SK-N-SH treated with all-trans-retinoic acid at 6 μM for 48 hours (cell line): ENCODE measurements around the gene PCA3.

Experiments used
- ATAC-seq: fragments of 200-7000 bp; cut with Tn5 transposase; 3 replicates; pipeline ENCODE4 v1.9.1; 2020; ENCODE audit warnings: mild to moderate bottlenecking, moderate library complexity
- BACH2 ChIP-seq: fragments of 250-450 bp; sonication (Bioruptor Pico); IDR thresholded peaks from 2 replicates; pipeline ENCODE4 v1.9.0; 2021; ENCODE audit warnings: mild to moderate bottlenecking, borderline replicate concordance
- CSDC2 ChIP-seq: fragments of 250-450 bp; sonication (Bioruptor Pico); IDR thresholded peaks from 2 replicates; pipeline ENCODE4 v1.5.0; 2020; ENCODE audit warnings: mild to moderate bottlenecking, moderate library complexity
- ESRRG ChIP-seq: fragments of 250-450 bp; sonication (Bioruptor Pico); IDR thresholded peaks from 2 replicates; pipeline ENCODE4 v1.6.1; 2021; ENCODE audit warnings: mild to moderate bottlenecking
- GLIS3 ChIP-seq: fragments of 250-450 bp; sonication (Bioruptor Pico); IDR thresholded peaks from 2 replicates; pipeline ENCODE4 v1.5.0; 2020; ENCODE audit warnings: mild to moderate bottlenecking, moderate library complexity
- ISL1 ChIP-seq: fragments of 250-450 bp; sonication (Bioruptor Pico); IDR thresholded peaks from 2 replicates; pipeline ENCODE4 v2.1.2; 2022; ENCODE audit warnings: mild to moderate bottlenecking, moderate library complexity
- OSR1 ChIP-seq: fragments of 250-450 bp; sonication (Bioruptor Pico); IDR thresholded peaks from 2 replicates; pipeline ENCODE4 v1.8.0; 2022; ENCODE audit warnings: moderate library complexity, mild to moderate bottlenecking, inconsistent platforms
- PPARA ChIP-seq: fragments of 250-450 bp; sonication (Bioruptor Pico); IDR thresholded peaks from 2 replicates; pipeline ENCODE4 v1.5.0; 2020; ENCODE audit warnings: mild to moderate bottlenecking, borderline replicate concordance
- RARB ChIP-seq: fragments of 250-450 bp; sonication (Bioruptor Pico); IDR thresholded peaks from 2 replicates; pipeline ENCODE4 v1.8.0; 2021; ENCODE audit warnings: mild to moderate bottlenecking, moderate library complexity
- SNAI2 ChIP-seq: fragments of 250-450 bp; sonication (Bioruptor Pico); IDR thresholded peaks from 2 replicates; pipeline ENCODE4 v1.5.0; 2020; ENCODE audit warnings: mild to moderate bottlenecking, moderate library complexity
- TCF4 ChIP-seq: fragments of 250-450 bp; sonication (Bioruptor Pico); IDR thresholded peaks from 2 replicates; pipeline ENCODE4 v1.8.0; 2021; ENCODE audit warnings: mild to moderate bottlenecking, moderate library complexity, borderline replicate concordance
- TOX ChIP-seq: fragments of 250-450 bp; sonication (Bioruptor Pico); IDR thresholded peaks from 2 replicates; pipeline ENCODE4 v1.8.0; 2021; ENCODE audit warnings: mild to moderate bottlenecking, moderate library complexity, borderline replicate concordance
- ZC3H10 ChIP-seq: fragments of 250-450 bp; sonication (Bioruptor Pico); IDR thresholded peaks from 2 replicates; pipeline ENCODE4 v1.5.1; 2021; ENCODE audit warnings: mild to moderate bottlenecking, moderate library complexity
- ZFP3 ChIP-seq: fragments of 250-450 bp; sonication (Bioruptor Pico); IDR thresholded peaks from 2 replicates; pipeline ENCODE4 v1.5.0; 2020; ENCODE audit warnings: mild to moderate bottlenecking, moderate library complexity
- ZFP30 ChIP-seq: fragments of 450-650 bp; formaldehyde crosslinking; IDR thresholded peaks from 2 replicates; pipeline ENCODE4 v1.5.0; 2022; ENCODE audit warnings: mild to moderate bottlenecking, moderate library complexity
- ZNF565 ChIP-seq: fragments of 450-650 bp; formaldehyde crosslinking; conservative IDR thresholded peaks from 2 replicates; pipeline ENCODE4 v1.5.0; 2020; ENCODE audit warnings: low read depth, mild to moderate bottlenecking, moderate library complexity
- ZNF70 ChIP-seq: fragments of 450-650 bp; formaldehyde crosslinking; IDR thresholded peaks from 2 replicates; pipeline ENCODE4 v1.5.0; 2020; ENCODE audit warnings: mild to moderate bottlenecking, moderate library complexity
- TF ChIP-seq, protein P1 (sequence below): fragments of 250-450 bp; sonication (Bioruptor Pico); IDR thresholded peaks from 2 replicates; pipeline ENCODE4 v1.8.0; 2020; ENCODE audit warnings: mild to moderate bottlenecking, moderate library complexity, borderline replicate concordance
- TF ChIP-seq, protein P2 (sequence below): fragments of 250-450 bp; sonication (Bioruptor Pico); IDR thresholded peaks from 2 replicates; pipeline ENCODE4 v1.5.0; 2020; ENCODE audit warnings: mild to moderate bottlenecking, moderate library complexity
- TF ChIP-seq, protein P3 (sequence below): fragments of 250-450 bp; sonication (Bioruptor Pico); IDR thresholded peaks from 2 replicates; pipeline ENCODE4 v1.5.1; 2021; ENCODE audit warnings: mild to moderate bottlenecking, moderate library complexity

The PCA3 gene

DNA sequence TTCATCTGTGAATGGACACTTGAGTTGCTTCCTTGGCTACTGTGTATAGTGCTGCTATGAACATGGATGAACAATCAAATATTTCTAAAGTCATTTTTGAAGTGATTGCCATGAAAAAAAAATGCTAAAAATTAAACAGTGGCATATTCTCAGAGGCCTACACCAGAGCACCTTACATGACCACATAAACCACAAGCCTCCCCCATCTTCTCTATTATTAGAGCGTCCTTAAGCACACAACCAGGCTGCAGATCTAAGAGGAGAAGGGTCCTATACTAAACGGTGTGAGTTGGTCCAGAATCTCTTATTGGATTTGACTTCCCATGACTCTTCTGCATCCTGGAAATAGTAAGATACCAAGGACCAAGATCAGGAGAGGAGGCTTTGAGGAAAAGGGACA is 34.3 kb downstream of the PCA3 start:
- no peak for TF ChIP-seq TOX (CRISPR knock-in tag)
- no peak for TF ChIP-seq SNAI2 (CRISPR knock-in tag)
- no peak for TF ChIP-seq RARB (CRISPR knock-in tag)
- no peak for TF ChIP-seq ZNF565
- TF ChIP-seq ZC3H10 (CRISPR knock-in tag) = no peak
- TF ChIP-seq, protein P1, sequence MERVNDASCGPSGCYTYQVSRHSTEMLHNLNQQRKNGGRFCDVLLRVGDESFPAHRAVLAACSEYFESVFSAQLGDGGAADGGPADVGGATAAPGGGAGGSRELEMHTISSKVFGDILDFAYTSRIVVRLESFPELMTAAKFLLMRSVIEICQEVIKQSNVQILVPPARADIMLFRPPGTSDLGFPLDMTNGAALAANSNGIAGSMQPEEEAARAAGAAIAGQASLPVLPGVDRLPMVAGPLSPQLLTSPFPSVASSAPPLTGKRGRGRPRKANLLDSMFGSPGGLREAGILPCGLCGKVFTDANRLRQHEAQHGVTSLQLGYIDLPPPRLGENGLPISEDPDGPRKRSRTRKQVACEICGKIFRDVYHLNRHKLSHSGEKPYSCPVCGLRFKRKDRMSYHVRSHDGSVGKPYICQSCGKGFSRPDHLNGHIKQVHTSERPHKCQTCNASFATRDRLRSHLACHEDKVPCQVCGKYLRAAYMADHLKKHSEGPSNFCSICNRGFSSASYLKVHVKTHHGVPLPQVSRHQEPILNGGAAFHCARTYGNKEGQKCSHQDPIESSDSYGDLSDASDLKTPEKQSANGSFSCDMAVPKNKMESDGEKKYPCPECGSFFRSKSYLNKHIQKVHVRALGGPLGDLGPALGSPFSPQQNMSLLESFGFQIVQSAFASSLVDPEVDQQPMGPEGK (CRISPR knock-in tag) = no peak
- no peak for TF ChIP-seq PPARA (CRISPR knock-in tag)
- no peak for TF ChIP-seq OSR1
- TF ChIP-seq ISL1 (CRISPR knock-in tag) = no peak
- no peak for TF ChIP-seq BACH2 (CRISPR knock-in tag)
- no peak for TF ChIP-seq CSDC2 (CRISPR knock-in tag)
- TF ChIP-seq, all 23 proteins: peak for 0
- no peak for ATAC-seq

DNA sequence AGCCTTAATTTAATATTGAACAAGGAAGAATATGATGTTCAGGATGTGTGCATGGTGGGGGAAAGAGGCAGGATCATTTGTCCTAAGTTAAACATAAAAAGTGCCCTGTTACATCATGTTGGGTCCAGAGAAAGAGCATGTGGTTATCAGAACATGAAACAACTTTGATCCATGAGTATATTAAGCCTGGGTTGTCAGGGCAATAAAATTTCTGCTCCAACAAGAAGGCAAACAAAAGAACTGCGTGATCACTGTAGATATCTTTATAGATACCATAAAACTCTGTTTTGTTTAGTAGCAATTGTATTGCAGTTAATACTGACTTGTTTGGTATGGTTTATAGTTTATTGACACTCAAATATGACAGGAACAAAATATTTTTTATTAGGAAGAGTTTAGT is 35.2 kb downstream of the PCA3 start:
- no peak for ATAC-seq
- no peak for TF ChIP-seq GLIS3 (CRISPR knock-in tag)
- TF ChIP-seq, protein P1 (CRISPR knock-in tag) = no peak
- no peak for TF ChIP-seq ZFP30
- no peak for TF ChIP-seq ZFP3 (CRISPR knock-in tag)
- TF ChIP-seq RARB (CRISPR knock-in tag) = no peak
- TF ChIP-seq, protein P2, sequence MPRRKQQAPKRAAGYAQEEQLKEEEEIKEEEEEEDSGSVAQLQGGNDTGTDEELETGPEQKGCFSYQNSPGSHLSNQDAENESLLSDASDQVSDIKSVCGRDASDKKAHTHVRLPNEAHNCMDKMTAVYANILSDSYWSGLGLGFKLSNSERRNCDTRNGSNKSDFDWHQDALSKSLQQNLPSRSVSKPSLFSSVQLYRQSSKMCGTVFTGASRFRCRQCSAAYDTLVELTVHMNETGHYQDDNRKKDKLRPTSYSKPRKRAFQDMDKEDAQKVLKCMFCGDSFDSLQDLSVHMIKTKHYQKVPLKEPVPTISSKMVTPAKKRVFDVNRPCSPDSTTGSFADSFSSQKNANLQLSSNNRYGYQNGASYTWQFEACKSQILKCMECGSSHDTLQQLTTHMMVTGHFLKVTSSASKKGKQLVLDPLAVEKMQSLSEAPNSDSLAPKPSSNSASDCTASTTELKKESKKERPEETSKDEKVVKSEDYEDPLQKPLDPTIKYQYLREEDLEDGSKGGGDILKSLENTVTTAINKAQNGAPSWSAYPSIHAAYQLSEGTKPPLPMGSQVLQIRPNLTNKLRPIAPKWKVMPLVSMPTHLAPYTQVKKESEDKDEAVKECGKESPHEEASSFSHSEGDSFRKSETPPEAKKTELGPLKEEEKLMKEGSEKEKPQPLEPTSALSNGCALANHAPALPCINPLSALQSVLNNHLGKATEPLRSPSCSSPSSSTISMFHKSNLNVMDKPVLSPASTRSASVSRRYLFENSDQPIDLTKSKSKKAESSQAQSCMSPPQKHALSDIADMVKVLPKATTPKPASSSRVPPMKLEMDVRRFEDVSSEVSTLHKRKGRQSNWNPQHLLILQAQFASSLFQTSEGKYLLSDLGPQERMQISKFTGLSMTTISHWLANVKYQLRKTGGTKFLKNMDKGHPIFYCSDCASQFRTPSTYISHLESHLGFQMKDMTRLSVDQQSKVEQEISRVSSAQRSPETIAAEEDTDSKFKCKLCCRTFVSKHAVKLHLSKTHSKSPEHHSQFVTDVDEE = no peak
- TF ChIP-seq TCF4 (CRISPR knock-in tag) = no peak

DNA sequence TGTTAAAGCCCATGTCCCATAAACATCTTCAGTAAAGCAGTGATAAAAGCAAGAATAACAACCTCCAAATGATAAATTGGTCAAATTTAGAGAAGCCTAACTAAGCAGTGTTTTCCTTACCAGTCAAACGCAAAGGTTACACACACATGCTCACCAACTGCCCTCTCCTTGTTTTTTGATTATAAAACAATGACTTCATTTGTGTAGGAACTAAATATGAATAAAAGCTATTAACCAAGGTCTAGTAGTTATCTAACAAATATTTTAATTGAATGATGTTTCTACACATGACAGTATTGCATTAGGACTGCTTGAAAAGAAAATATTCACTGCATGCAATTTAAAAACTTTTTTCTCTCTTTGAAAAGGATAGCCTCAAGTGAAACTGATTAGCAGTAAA is 36.7 kb downstream of the PCA3 start:
- ATAC-seq = no peak

More for the DNA sequence above, 36.7 kb downstream of the PCA3 start:
- no peak for TF ChIP-seq ISL1 (CRISPR knock-in tag)
- TF ChIP-seq PPARA (CRISPR knock-in tag) = no peak
- TF ChIP-seq ZNF565 = no peak
- TF ChIP-seq ESRRG (CRISPR knock-in tag) = no peak
- no peak for TF ChIP-seq ZFP3 (CRISPR knock-in tag)
- TF ChIP-seq, protein P1 (CRISPR knock-in tag) = no peak
- no peak for TF ChIP-seq OSR1
- TF ChIP-seq TCF4 (CRISPR knock-in tag) = no peak
- no peak for TF ChIP-seq CSDC2 (CRISPR knock-in tag)
- TF ChIP-seq, protein P3, sequence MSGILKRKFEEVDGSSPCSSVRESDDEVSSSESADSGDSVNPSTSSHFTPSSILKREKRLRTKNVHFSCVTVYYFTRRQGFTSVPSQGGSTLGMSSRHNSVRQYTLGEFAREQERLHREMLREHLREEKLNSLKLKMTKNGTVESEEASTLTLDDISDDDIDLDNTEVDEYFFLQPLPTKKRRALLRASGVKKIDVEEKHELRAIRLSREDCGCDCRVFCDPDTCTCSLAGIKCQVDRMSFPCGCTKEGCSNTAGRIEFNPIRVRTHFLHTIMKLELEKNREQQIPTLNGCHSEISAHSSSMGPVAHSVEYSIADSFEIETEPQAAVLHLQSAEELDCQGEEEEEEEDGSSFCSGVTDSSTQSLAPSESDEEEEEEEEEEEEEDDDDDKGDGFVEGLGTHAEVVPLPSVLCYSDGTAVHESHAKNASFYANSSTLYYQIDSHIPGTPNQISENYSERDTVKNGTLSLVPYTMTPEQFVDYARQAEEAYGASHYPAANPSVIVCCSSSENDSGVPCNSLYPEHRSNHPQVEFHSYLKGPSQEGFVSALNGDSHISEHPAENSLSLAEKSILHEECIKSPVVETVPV = no peak
- no peak for TF ChIP-seq ZNF70
- TF ChIP-seq GLIS3 (CRISPR knock-in tag) = no peak
- TF ChIP-seq BACH2 (CRISPR knock-in tag) = no peak
- TF ChIP-seq, protein P2 = no peak
- no peak for TF ChIP-seq RARB (CRISPR knock-in tag)
- TF ChIP-seq, all 23 proteins: peak for 0
